ENCODE measurements around the gene ALDH1L2.

Gene ALDH1L2

DNA sequence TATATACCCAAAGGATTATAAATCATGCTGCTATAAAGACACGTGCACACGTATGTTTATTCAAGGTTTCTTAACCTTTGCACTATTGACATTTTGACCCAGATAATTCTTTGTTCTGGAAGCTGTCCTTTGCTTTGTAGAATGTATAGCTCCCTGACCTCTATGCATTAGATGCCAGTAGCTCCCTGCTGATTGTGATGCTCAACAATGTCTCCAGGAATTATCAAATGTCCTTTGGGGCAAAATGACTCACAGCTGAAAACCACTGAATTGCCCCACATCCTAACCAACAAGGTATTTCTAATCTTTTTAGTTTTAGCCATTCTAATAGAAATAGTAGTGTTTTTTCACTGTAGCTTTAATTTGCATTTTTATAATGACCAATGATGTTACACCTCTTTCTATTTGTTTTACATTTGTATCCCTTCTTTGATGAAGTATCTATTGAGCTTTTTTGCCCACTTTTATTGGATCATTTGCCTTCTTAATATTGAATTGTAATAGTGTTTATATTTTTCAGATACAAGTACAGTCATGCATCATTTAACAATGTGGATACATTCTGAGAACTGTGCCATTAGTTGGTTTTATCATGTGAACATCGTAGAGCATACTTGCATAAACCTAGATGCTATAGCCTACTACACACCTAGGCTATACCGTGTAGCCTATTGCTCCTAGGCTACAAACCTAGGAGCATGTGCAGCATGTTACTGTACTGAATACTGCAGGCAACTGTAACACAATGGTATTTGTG lies 108.5 kb downstream of the ALDH1L2 start:
- no peak for DNase-seq

DNA sequence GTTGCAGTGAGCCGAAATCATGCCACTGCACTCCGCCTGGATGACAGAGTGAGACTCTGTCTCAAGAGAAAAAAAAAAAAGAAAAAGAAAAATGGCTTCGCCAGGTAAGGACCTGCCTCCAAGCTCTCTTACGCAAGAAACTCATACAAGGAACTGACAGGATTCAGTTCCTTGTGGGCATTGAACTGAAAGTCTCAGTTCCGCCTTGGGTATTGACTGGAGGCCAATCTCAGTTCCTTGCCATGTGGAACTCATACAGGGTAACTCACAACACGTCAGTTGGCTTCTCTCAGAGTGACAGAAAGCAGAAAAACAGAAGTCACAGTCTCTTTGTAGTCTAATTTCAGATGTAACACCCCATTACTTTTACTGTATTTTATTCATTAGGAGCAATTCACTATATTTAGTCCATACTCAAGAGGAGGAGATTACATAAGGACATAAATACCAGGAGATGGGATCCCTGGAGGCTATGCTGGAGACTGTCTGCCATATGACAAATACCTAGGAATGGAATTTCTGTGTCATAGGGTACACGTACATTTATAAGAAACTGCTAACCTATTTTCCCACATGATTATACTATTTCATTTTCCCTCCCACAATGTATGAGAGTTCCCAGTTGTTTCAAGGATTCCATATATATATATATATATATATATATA lies 109.5 kb downstream of the ALDH1L2 start:
- no peak for DNase-seq

DNA sequence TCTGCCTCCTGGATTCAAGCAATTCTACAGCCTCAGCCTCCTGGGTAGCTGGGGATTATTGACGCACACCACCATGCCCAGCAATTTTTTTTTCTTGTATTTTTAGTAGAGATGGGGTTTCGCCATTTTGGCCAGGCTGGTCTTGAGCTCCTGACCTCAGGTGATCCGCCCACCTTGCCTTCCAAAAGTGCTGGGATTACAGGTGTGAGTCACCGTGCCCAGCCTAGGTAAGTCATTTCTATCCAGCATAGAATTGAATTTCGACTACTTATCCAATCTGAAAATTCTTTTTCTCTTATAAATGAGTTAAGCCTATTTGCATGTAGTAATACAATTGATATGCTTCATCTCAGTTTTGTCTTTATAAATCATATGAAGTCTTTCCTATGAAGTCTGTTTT lies 111.0 kb downstream of the ALDH1L2 start:
- no peak for DNase-seq

DNA sequence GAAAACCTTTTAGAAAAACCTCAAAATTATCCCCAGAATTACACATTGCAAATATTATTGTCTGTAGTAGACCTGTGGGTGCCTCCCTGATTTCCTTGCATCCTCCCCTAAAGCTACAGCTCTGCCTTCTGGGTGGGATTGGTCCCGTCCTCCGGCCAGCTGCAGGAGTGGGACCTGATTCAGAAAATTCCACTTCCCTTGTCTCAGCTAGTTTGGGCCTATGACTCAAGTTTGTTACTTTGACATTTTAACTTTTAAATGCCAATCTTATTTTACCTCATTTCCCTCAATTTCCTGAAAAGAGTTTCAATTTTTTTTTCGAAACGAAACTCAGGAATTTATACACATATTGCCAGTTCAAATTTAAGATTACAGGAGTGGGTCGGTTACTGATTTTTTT lies 113.0 kb downstream of the ALDH1L2 start:
- DNase-seq, result no peak
